ENCODE measurements around the gene MAN1C1. TPM values are rescaled to one million over a fixed set of nuclear protein-coding genes. Genes with fewer than 3 reads are reported as not detected.

MAN1C1 gene
- total RNA-seq, 1 donor from 2014 or later: 20.4 TPM

DNA sequence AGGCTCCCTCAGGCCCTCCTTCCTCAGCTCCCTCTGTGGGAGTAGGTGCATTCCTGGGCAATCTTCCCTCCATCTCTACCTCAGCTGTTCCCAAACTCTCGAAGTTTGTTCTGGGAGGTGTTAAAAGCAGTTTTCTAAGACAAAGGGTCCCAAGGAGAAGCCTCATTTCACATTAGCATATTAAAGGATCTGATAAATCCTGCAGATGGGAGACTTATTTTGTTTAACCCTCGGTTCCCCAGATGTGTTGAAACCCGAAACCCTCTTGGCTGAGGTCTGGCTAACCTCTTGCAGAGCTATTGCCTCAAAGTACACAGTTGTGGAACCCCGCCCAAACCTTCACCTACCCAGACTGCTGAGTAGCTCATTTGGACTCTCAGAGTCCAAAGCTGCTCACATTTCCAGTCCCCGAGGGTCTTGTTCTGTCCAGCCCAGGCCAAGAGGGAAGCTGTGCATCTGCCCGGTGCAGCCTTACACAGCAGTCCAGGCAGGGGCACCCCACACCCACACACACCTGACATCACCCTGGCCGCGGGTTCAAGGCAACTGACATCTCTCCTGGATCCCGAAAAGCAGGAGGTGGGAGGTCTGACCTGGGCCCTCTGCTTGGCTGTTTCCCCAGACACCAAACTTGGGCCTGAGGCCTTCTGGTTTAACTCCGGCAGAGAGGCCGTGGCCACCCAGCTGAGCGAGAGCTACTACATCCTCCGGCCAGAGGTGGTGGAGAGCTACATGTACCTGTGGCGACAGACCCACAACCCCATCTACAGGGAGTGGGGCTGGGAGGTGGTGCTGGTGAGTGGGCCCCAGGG lies 163.9 kb downstream of the MAN1C1 start:
- no peak overlapping the region for H3K4me3 ChIP-seq
- no peak overlapping the region for H3K27ac ChIP-seq
- H3K27me3 ChIP-seq (ENCODE audit: low read depth): no peaks in the 10 kb centered on the region
- TF ChIP-seq, protein P1, sequence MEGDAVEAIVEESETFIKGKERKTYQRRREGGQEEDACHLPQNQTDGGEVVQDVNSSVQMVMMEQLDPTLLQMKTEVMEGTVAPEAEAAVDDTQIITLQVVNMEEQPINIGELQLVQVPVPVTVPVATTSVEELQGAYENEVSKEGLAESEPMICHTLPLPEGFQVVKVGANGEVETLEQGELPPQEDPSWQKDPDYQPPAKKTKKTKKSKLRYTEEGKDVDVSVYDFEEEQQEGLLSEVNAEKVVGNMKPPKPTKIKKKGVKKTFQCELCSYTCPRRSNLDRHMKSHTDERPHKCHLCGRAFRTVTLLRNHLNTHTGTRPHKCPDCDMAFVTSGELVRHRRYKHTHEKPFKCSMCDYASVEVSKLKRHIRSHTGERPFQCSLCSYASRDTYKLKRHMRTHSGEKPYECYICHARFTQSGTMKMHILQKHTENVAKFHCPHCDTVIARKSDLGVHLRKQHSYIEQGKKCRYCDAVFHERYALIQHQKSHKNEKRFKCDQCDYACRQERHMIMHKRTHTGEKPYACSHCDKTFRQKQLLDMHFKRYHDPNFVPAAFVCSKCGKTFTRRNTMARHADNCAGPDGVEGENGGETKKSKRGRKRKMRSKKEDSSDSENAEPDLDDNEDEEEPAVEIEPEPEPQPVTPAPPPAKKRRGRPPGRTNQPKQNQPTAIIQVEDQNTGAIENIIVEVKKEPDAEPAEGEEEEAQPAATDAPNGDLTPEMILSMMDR (IDR thresholded peaks at IDR 0.05): no peak
- no peaks in the 10 kb centered on the region for H3K4me1 ChIP-seq
- no peak for DNase-seq
- H3K9me3 ChIP-seq: no peaks in the 10 kb centered on the region
- intact Hi-C loops (cut with DNase I): no loop called here
- ATAC-seq: no peak
- H3K36me3 ChIP-seq: peaks cover 35% of the 10 kb centered on the region

DNA sequence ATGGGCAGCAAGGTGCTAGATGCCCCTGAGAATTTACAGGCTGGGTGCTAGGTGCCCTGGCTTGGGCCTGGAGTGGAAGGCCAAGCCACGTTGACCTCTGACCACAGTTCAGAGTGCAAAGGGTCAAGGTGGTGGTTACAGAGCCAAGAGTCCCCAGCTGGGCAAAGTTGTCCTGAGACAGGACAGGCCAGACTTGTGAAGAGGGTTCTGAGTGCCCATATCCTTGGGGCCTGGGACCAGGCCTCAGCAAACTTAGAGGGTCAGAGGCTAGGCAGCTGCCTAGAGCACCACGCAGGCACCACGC lies 164.5 kb downstream of the MAN1C1 start:
- H3K27me3 ChIP-seq (ENCODE audit: low read depth): no peaks in the 10 kb centered on the region
- peaks cover 38% of the 10 kb centered on the region for H3K36me3 ChIP-seq
- intact Hi-C loops (cut with DNase I): no loop called here
- no peak overlapping the region for H3K27ac ChIP-seq
- TF ChIP-seq, protein P1 (IDR thresholded peaks at IDR 0.05): no peak
- no peaks in the 10 kb centered on the region for H3K9me3 ChIP-seq
- no peak overlapping the region for H3K4me3 ChIP-seq
- ATAC-seq (no peak), DNase-seq (no peak)
- no peaks in the 10 kb centered on the region for H3K4me1 ChIP-seq

DNA sequence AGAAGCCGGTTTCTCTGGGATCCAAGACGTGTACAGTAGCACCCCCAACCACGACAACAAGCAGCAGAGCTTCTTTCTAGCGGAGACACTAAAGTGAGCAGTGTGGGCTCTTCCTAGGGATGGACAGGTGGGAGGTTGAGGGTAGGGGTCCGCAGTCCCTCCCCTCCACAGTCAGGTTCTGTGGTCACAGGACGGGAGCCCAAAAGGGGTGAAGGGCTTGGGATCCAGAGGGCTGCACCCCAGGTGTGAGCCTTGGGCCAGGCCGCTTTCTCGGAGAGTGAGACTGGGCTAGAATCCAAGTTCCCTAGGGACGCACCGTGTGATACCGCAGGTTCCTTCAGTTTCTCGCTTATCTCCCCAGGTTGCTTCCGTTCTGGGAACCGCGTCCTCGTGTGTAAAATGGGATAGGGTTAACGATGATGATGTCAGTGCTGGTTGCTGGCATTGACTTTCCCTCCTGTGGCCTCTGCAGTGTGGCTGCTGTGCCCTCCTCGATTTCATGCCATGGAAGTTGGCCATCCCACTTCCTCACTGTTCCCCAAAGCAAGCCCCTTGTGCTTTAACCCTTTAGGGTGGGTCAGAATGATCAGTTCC lies 166.1 kb downstream of the MAN1C1 start:
- H3K4me1 ChIP-seq: no peaks in the 10 kb centered on the region
- H3K27me3 ChIP-seq (ENCODE audit: low read depth): no peaks in the 10 kb centered on the region
- TF ChIP-seq, protein P1 (IDR thresholded peaks at IDR 0.05): no peak
- intact Hi-C loops (cut with DNase I): no loop called here
- H3K36me3 ChIP-seq: peaks cover 49% of the 10 kb centered on the region
- no peak for ATAC-seq
- no peak overlapping the region for H3K27ac ChIP-seq
- DNase-seq: no peak
- no peaks in the 10 kb centered on the region for H3K9me3 ChIP-seq
- no peak overlapping the region for H3K4me3 ChIP-seq

DNA sequence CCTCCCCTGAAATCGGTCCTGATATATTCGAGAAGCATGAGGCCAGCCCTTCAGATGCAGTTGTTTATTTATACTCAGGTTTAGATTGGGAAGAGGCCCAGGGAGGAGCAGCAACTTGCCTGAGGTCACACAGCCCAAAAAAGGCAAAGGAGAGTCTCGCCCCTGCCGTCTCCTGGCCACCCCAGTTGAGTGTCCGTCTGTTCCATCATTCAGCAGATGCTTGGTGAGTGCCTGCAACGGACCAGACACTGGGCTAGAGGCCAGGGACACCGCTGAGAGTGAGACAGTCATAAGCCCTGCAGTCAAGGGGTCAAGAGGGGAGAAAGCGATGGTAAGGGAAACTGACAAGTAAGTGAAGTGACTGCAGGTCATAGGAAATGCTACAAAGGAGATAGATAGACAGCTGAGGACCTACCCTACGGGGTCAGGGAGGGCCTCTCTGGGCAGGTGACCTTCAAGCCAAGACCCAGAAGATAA lies 168.0 kb downstream of the MAN1C1 start:
- Histone ChIP-seq H3K27me3 (ENCODE audit: low read depth) (no peaks in the 10 kb centered on the region), H3K4me1 (no peaks in the 10 kb centered on the region), H3K9me3 (no peaks in the 10 kb centered on the region), H3K27ac (no peak overlapping the region), H3K36me3 (peaks cover 36% of the 10 kb centered on the region), H3K4me3 (no peak overlapping the region)
- TF ChIP-seq, protein P1 (IDR thresholded peaks at IDR 0.05): no peak
- ATAC-seq (no peak), DNase-seq (no peak)
- intact Hi-C loops (cut with DNase I): no loop called here

DNA sequence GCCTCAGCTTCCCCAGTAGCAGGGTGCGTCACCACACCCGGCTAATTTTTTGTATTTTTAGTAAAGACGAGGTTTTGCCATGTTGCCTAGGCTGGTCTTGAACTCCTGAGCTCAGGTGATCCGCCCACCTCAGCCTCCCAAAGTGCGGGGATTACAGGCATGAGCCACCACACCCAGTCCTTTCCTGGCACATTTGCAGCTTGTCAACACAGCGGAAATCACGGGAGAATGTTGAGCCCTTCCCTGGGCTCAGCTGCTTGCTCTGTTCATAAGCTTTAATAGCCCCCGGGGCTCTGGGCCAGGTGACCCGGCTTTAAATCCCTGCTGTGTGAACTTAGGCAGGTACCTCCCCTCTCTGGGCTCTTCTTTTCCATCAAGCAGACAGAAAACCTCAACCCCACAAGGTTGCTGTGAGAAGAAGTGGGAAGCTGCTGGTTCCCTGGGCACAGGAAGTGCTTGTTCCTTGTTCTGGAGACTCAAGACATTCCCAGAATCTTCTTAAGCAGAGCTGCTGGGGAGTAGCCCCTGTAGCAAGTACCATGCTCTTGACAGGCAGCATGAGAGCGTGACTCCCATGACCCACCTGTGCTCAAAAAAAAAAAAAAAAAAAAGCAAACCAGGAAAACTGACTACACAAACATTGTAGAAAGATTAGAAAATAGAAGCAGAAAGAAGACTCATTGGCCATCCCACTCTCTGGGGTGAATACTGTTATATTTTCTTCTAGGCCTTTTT lies 168.9 kb downstream of the MAN1C1 start:
- peak in 1 of 2 donors; percentile 25 for ATAC-seq

More for the DNA sequence above, 168.9 kb downstream of the MAN1C1 start:
- no peak overlapping the region for H3K27ac ChIP-seq
- H3K4me1 ChIP-seq: no peaks in the 10 kb centered on the region
- no peak for DNase-seq
- H3K36me3 ChIP-seq: peaks cover 36% of the 10 kb centered on the region
- intact Hi-C loops (cut with DNase I): no loop called here
- no peak overlapping the region for H3K4me3 ChIP-seq
- TF ChIP-seq, protein P1 (IDR thresholded peaks at IDR 0.05): no peak
- no peaks in the 10 kb centered on the region for H3K27me3 ChIP-seq (ENCODE audit: low read depth)
- H3K9me3 ChIP-seq: no peaks in the 10 kb centered on the region
